Activated CD8-positive, alpha-beta T cell treated with anti-CD3 and anti-CD28 coated beads for 36 hours (primary cell): ENCODE measurements around the gene SFT2D3. TPM values are rescaled to one million over a fixed set of nuclear protein-coding genes. Genes with fewer than 3 reads are reported as not detected.

Source experiments
- ATAC-seq: fragments of 200-7000 bp; cut with Tn5 transposase; one replicate; pipeline ENCODE4 v1.10.0; 2021; ENCODE audit warnings: mild to moderate bottlenecking, moderate library complexity
- CTCF ChIA-PET: fragments of 350-600 bp; sonication (Branson Sonifier 250); formaldehyde crosslinking; loops from one replicate; lab custom pipeline; 2021; ENCODE audit warnings: antibody characterized with exemption; lab: Charles Lee
- POLR2A ChIA-PET: fragments of 350-600 bp; sonication (Branson Sonifier 250); formaldehyde crosslinking; loops from one replicate; lab custom pipeline; 2021; ENCODE audit warnings: antibody characterized with exemption; lab: Charles Lee
- DNase-seq: peaks from one replicate; pipeline ENCODE4 v3.0.0-alpha.2; 2020
- H3K27ac Mint-ChIP-seq: one replicate; pipeline ENCODE4 v1.8.0; 2021; ENCODE audit warnings: mild to moderate bottlenecking, mixed read lengths
- H3K27me3 Mint-ChIP-seq: one replicate; pipeline ENCODE4 v1.8.0; 2021; ENCODE audit warnings: mixed read lengths
- H3K36me3 Mint-ChIP-seq: one replicate; pipeline ENCODE4 v1.8.0; 2021; ENCODE audit warnings: low read depth, mixed read lengths
- H3K4me1 Mint-ChIP-seq: one replicate; pipeline ENCODE4 v1.8.0; 2021; ENCODE audit warnings: low read depth, mixed read lengths
- H3K4me3 Mint-ChIP-seq: one replicate; pipeline ENCODE4 v1.8.0; 2021; ENCODE audit warnings: mild to moderate bottlenecking, moderate library complexity, mixed read lengths
- H3K9me3 Mint-ChIP-seq: one replicate; pipeline ENCODE4 v1.8.0; 2021; ENCODE audit warnings: mixed read lengths
- intact Hi-C: fragments of 100-400 bp; cut with micrococcal nuclease; formaldehyde crosslinking; loops from one replicate; pipeline ENCODE4 v1.10.0; 2022
- total RNA-seq, 2 experiments: library from RNA; stranded (reverse); gene quantifications; one replicate each; pipeline ENCODE4 v1.2.3, GENCODE V29; 2021
- TF ChIP-seq, protein P1 (sequence below): fragments of 200-600 bp; IDR thresholded peaks from one replicate; pipeline ENCODE4 v1.8.0; 2022; ENCODE audit warnings: antibody characterized with exemption, mild to moderate bottlenecking

SFT2D3 gene
- total RNA-seq, 2 experiments from 2014 or later, result 3.9 to 4.4 TPM

DNA sequence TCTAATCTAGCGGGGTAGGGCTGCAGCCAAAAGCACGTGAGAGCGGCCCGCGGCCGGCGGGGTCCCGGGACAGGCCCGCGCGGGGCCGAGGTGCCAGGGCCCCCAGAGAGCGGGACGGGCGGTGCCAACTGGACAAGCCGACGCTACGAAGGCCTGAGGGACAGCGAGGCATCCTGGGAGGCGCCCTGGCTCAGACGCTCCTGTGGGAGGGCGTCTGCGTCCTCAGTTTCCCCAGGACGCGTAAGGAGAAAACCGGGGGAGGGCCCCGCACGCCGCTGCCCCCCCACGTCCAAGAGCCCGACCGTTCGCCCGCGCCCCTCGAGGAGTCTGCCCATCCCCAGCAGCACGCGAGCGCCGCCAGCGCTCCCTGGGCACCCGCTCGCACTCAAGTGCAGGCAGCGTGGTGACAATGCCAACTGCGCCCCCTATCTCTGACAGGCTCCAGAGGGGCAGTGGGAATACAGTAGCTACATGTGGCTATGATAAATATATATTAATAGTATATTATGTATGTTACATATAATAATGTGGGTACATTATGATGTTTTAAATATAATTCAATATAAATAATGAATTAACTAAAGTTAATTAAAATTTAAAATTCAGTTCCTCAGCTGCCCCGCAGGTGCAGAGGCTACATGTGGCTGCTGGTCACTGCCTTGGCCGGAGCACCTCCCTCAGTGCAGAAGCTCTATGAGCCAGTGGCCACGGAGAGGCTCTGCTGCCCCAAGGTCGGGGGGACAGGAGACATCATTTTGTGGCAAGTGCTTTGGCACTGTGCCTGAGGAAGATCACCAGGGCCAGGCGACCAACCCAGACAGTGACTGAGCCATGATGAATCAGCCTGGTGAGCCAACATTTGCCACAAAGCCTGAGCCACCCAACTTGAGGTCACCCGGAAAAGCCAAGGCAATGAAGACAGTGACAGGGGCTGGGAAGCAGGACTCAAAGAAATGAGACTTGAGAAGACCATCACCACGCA lies 5.5 kb upstream of the SFT2D3 start:
- ATAC-seq (peak; percentile 93), DNase-seq (peak; percentile 78)
- TF ChIP-seq, protein P1, sequence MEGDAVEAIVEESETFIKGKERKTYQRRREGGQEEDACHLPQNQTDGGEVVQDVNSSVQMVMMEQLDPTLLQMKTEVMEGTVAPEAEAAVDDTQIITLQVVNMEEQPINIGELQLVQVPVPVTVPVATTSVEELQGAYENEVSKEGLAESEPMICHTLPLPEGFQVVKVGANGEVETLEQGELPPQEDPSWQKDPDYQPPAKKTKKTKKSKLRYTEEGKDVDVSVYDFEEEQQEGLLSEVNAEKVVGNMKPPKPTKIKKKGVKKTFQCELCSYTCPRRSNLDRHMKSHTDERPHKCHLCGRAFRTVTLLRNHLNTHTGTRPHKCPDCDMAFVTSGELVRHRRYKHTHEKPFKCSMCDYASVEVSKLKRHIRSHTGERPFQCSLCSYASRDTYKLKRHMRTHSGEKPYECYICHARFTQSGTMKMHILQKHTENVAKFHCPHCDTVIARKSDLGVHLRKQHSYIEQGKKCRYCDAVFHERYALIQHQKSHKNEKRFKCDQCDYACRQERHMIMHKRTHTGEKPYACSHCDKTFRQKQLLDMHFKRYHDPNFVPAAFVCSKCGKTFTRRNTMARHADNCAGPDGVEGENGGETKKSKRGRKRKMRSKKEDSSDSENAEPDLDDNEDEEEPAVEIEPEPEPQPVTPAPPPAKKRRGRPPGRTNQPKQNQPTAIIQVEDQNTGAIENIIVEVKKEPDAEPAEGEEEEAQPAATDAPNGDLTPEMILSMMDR, result peak; percentile 75
- peaks cover 6% of the 10 kb centered on the region for H3K36me3 Mint-ChIP-seq
- POLR2A ChIA-PET, result no interaction called here
- peaks cover 8% of the 10 kb centered on the region for H3K9me3 Mint-ChIP-seq
- H3K4me1 Mint-ChIP-seq, result peaks cover 7% of the 10 kb centered on the region
- H3K4me3 Mint-ChIP-seq, result no peak overlapping the region
- H3K27ac Mint-ChIP-seq, result no peak overlapping the region
- CTCF ChIA-PET, result interaction anchor here (0.6 to 5.6 kb wide), 10 partner anchors 9 to 406 kb away, joined by 3 to 33 read pairs (median 3); partner anchors contain the start of gene LIMS2
- no peaks in the 10 kb centered on the region for H3K27me3 Mint-ChIP-seq
- intact Hi-C loops, result no loop called here

DNA sequence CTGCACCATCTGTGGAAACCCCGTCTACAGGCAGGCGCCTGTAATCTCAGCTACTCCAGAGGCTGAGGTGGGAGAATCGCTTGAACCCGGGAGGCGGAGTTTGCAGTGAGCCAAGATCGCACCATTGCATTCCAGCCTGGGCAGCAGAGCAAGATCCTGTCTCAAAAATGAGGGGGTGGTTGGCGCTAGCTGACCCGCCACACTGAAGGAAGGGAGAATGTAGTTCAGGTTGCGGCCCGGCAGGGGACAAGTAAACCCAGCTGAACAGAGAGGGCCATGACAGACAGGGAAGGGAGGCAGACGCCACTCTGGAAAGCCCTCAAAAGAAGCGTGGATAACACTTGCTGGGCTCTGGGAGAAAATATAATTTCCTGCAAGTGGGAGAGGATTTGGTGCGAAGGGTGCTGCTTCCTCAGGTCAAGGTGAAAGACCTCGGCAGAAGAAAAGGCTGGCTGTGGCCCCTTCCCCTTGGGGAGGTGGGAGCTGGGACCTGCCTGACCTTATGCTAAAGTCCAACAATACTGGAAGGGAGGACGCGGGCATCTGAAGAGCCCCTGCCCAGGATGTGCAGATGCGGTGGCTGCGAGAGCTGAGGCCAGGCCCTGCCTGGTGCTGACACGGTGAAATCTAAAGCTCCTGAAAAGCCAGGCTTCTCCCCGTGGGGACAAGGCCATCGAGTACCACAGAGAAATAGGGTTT lies 3.7 kb upstream of the SFT2D3 start:
- Mint-ChIP-seq H3K4me3 (no peak overlapping the region), H3K9me3 (no peaks in the 10 kb centered on the region), H3K36me3 (peaks cover 10% of the 10 kb centered on the region), H3K27ac (no peak overlapping the region), H3K4me1 (peaks cover 12% of the 10 kb centered on the region), H3K27me3 (no peaks in the 10 kb centered on the region)
- ATAC-seq, result no peak
- intact Hi-C loops, result no loop called here
- no peak for DNase-seq
- ChIA-PET POLR2A (no interaction called here), CTCF (interaction anchor here (0.9 to 5.6 kb wide), 3 partner anchors 21 to 106 kb away, joined by 3 to 33 read pairs (median 3); no protein-coding TSS in a partner anchor)
- TF ChIP-seq, protein P1, result no peak

DNA sequence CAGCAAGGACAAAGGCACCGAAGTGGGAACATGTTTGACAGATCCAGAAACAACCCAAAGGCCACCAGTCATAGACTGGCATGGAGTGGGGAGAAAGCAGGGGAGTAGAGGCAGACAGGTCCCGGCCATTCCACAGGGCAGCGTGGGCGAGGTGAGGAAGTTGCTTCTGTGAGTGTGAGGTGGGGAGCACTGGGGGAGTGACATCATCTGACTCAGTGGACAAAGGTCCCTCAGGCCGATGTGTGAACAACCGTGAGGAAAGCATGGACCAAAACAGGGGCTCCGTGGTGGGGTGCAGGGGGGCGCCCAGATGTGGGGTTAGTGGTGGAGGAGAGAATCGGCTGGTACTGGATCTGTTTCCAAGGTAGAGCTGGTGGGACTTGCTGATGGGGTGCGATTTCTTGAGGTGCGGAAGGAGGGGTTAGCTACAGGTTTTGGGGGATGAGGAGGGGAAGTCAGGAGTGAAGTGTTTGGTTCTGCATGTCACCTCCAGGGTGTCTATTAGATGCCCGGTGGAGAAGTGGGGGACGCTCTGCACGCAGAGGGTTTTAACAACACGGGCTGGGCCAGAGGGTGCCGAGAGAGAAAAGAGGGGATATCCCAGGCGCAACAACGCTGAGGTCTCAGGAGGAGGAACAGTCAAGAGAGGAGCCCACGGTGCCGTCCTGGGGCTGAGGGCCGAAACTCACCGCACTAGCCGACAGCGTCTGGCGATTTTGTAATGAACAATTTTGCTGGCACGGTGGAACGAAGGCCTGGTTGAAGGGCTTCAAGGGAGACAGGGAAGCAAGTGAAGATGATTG lies 2.5 kb upstream of the SFT2D3 start:
- H3K4me3 Mint-ChIP-seq, result no peak overlapping the region
- DNase-seq, result no peak
- no peak for ATAC-seq
- TF ChIP-seq, protein P1, result no peak
- POLR2A ChIA-PET, result no interaction called here
- CTCF ChIA-PET, result interaction anchor here (5.6 kb wide), 1 partner anchor 108 kb away, joined by 33 read pairs; no protein-coding TSS in a partner anchor
- H3K4me1 Mint-ChIP-seq, result peaks cover 19% of the 10 kb centered on the region
- H3K27ac Mint-ChIP-seq, result no peak overlapping the region
- intact Hi-C loops, result no loop called here
- H3K36me3 Mint-ChIP-seq, result peaks cover 20% of the 10 kb centered on the region
- no peaks in the 10 kb centered on the region for H3K27me3 Mint-ChIP-seq
- H3K9me3 Mint-ChIP-seq, result no peaks in the 10 kb centered on the region

DNA sequence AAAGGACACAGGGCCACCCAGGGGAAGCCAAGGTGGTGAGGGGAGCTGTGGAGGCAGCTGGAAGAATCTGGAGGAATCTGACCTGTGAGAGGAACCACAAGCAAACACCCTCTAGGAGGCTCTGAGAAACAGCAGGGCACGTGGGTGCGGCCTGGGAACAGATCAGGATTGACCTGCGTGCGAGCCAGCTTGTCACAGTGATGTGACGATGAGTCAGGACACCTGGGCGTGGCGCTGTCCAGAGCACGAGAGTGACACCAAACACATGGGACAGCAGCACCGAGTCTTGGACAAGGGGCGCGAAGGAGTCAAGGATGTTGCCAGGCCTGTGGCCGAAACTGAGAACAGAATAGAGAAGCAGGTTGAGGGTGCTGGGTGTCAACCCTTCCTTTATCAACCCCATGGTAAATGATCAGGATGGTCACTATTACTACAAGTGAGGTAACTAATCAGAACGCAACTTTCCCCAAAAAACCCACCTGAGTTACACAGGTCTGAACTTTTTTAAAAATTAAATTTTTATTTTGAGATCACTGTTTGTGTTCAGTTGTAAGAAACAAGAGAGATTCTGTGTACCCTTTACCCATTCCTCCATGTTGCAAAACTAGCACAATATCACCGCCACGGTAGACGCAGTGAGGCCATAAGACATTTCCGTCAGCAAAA lies 637 bp upstream of the SFT2D3 start:
- ChIA-PET POLR2A (interaction anchor here (0.7 to 1.7 kb wide), 4 partner anchors 15 to 110 kb away, joined by 3 to 9 read pairs (median 4); partner anchors contain the start of gene WDR33), CTCF (no interaction called here)
- peak; percentile 42 for DNase-seq
- H3K4me1 Mint-ChIP-seq, result peaks cover 34% of the 10 kb centered on the region
- TF ChIP-seq, protein P1, result no peak
- peak overlapping the region; percentile 87 for H3K4me3 Mint-ChIP-seq
- H3K27me3 Mint-ChIP-seq, result no peaks in the 10 kb centered on the region
- ATAC-seq, result peak; percentile 18
- H3K9me3 Mint-ChIP-seq, result no peaks in the 10 kb centered on the region
- peak overlapping the region; percentile 95 for H3K27ac Mint-ChIP-seq
- H3K36me3 Mint-ChIP-seq, result peaks cover 35% of the 10 kb centered on the region
- intact Hi-C loops, result no loop called here
